ENCODE measurements around the gene ASTN2. TPM values are rescaled to one million over a fixed set of nuclear protein-coding genes. Genes with fewer than 3 reads are reported as not detected.

ASTN2 gene
- total and polyA plus RNA-seq, 10 donors, result 0.87 to 6.1 (median 3.7) TPM

DNA sequence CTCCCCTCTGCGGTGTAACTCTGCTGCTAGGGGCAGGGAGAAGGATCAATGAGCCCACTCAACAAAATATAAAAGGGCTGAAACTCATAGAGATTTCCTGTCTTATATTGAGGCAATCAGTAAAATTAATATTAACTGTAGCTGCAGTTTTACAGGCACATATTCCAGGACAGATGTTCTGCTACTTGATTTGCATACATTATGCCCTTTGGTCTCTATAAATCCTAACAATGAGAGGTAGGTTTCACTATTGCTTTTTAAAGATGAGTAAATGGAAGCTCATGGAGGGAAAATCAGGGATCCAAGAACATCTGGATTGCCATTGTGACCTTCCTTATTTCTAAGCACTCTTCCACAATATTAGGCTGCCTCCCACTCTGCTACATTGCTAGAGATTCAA is 751.3 kb downstream of the ASTN2 start:
- 93 to 97% (median 97%) methylated on average over 1 of the region's 1 CpG for WGBS, 5 donors
- H3K36me3 ChIP-seq, result no peaks in the 10 kb centered on the region
- intact Hi-C loops (cut with DNase I; ENCODE audit: low total_unique reads), result no loop called here
- no peaks in the 10 kb centered on the region for H3K4me1 ChIP-seq
- H3K27ac ChIP-seq, result peak overlapping the region in 2 of 8 donors; percentile 10 to 12
- no peaks in the 10 kb centered on the region for H3K27me3 ChIP-seq (replicated peaks in 1 of 7)
- TF ChIP-seq POLR2AphosphoS5 (IDR thresholded peaks at IDR 0.05), result no peak
- TF ChIP-seq, protein P1, sequence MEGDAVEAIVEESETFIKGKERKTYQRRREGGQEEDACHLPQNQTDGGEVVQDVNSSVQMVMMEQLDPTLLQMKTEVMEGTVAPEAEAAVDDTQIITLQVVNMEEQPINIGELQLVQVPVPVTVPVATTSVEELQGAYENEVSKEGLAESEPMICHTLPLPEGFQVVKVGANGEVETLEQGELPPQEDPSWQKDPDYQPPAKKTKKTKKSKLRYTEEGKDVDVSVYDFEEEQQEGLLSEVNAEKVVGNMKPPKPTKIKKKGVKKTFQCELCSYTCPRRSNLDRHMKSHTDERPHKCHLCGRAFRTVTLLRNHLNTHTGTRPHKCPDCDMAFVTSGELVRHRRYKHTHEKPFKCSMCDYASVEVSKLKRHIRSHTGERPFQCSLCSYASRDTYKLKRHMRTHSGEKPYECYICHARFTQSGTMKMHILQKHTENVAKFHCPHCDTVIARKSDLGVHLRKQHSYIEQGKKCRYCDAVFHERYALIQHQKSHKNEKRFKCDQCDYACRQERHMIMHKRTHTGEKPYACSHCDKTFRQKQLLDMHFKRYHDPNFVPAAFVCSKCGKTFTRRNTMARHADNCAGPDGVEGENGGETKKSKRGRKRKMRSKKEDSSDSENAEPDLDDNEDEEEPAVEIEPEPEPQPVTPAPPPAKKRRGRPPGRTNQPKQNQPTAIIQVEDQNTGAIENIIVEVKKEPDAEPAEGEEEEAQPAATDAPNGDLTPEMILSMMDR (IDR thresholded peaks at IDR 0.05 in 8 of 11, conservative IDR thresholded peaks at IDR 0.05 in 3 of 11), result no peak
- no peak for TF ChIP-seq POLR2A (IDR thresholded peaks at IDR 0.05)
- no peak for DNase-seq
- H3K9me3 ChIP-seq, result no peaks in the 10 kb centered on the region
- no peak overlapping the region for H3K4me3 ChIP-seq

DNA sequence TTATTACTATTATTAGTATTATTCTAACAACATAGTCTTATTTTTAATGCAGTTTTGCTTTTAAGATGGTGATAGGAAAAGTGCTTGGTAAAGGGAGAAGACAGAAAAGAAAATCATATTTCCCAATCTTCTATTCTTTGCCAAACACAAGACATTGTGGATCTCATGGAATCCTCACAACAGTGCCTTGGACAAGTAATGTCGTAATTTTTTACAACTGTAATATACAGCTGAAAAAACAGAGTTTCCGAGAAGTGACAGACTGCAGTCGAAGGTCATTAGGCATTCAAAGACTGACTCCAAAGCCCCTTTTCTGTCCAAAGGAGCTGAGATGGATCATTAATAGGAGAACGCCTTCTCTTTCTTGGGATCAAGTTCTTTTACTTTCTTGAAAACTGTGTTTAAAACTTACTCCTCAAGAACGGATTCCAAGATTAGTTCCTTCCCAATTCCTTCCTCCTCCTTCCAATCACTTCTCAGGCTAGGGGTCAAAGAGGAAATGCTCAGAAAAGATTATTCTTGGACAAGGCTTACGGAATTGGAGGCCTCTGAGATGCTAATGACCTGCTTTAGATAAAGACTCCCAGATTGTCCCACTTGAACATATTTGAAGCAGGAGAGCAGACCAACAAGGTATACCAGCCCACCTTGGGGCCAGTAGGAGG is 752.1 kb downstream of the ASTN2 start:
- TF ChIP-seq POLR2AphosphoS5 (IDR thresholded peaks at IDR 0.05), result no peak
- TF ChIP-seq, protein P1 (IDR thresholded peaks at IDR 0.05 in 8 of 11, conservative IDR thresholded peaks at IDR 0.05 in 3 of 11), result no peak
- TF ChIP-seq POLR2A (IDR thresholded peaks at IDR 0.05), result no peak
- Histone ChIP-seq H3K27me3 (replicated peaks in 1 of 7) (no peaks in the 10 kb centered on the region), H3K27ac (peak overlapping the region in 2 of 8 donors; percentile 10 to 12), H3K9me3 (no peaks in the 10 kb centered on the region), H3K36me3 (no peaks in the 10 kb centered on the region), H3K4me3 (no peak overlapping the region), H3K4me1 (no peaks in the 10 kb centered on the region)
- DNase-seq, result no peak
- intact Hi-C loops (cut with DNase I; ENCODE audit: low total_unique reads), result no loop called here
- WGBS, 5 donors, result 69 to 86% (median 78%) methylated on average over 6 of the region's 6 CpGs

DNA sequence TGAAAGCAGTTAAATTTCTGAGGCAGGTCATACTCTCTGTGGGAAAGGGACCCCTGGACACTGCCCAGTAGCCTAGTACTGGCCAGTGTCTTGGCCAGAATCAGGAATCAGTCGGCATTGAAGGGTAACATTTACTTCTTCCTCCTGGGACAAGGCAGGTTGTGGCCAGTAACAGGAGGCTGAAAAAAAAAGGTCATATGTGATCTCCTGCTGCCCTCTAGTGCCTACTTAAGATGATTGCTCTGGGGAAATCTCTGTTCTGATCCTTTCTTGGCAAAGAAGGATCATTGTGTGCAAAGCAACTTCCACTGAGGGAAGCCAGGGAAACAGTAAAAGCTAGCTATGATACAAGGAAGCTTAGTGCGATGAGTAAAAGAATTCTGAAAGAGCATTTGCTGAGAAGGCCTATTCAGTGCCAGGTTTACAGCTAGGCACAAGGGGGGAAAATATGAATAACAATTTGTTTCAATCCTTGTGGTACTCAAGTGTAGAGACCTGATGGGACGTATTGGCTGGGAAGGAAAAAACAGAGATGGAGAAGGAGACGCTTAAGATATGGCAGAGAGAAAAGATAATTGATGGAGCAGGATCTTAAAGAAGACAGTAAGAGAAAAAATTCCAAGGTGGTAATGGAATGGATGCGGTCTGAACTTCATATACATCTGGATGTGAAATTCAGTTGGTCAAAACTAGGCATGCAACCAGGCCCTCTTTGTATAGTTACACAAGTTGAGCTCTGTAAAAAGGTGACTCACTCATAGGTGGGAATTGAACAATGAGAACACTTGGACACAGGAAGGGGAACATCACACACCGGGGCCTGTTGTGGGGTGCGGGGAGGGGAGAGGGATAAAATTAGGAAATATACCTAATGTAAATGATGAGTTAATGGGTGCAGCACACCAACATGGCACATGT is 753.6 kb downstream of the ASTN2 start:
- 54 to 75% (median 65%) methylated on average over 7 of the region's 7 CpGs for WGBS, 5 donors
- Histone ChIP-seq H3K4me1 (no peaks in the 10 kb centered on the region), H3K27ac (no peak overlapping the region), H3K36me3 (no peaks in the 10 kb centered on the region), H3K27me3 (replicated peaks in 1 of 7) (no peaks in the 10 kb centered on the region), H3K4me3 (no peak overlapping the region), H3K9me3 (no peaks in the 10 kb centered on the region)
- TF ChIP-seq POLR2A (IDR thresholded peaks at IDR 0.05), result no peak
- no peak for TF ChIP-seq POLR2AphosphoS5 (IDR thresholded peaks at IDR 0.05)
- TF ChIP-seq, protein P1 (IDR thresholded peaks at IDR 0.05 in 8 of 11, conservative IDR thresholded peaks at IDR 0.05 in 3 of 11), result peak; percentile 25 to 77 (median 64)
- intact Hi-C loops (cut with DNase I; ENCODE audit: low total_unique reads), result no loop called here
- DNase-seq, result no peak

DNA sequence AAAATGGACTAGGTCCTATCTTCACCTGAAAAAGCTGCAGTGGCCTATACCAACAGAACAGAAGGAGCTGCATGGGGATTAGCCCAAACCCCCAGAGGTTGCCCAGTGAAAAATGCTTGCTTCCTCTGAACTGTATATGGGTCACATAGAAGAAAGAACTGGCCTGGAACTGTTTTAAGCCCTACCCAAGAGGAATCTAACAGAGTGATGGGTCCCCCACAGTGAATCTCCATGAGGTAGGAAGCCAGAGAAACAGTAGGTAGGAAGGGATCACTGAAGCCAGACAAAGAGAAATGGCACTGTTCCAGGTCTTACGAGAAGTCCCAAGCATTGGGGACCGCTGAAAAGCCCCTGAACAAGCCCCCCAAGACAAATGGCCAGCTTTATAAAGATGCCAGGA is 756.6 kb downstream of the ASTN2 start:
- Histone ChIP-seq H3K4me3 (no peak overlapping the region), H3K27ac (no peak overlapping the region), H3K9me3 (no peaks in the 10 kb centered on the region), H3K27me3 (replicated peaks in 1 of 7) (no peaks in the 10 kb centered on the region), H3K4me1 (no peaks in the 10 kb centered on the region), H3K36me3 (no peaks in the 10 kb centered on the region)
- 84 to 95% (median 91%) methylated on average over 2 of the region's 2 CpGs for WGBS, 5 donors
- no peak for DNase-seq
- TF ChIP-seq, protein P1 (IDR thresholded peaks at IDR 0.05 in 8 of 11, conservative IDR thresholded peaks at IDR 0.05 in 3 of 11), result no peak
- intact Hi-C loops (cut with DNase I; ENCODE audit: low total_unique reads), result no loop called here

Data from spleen (tissue), 11 donors.